OCI-LY1 (cell line): ENCODE data around the gene FAM47E.

ENCODE experiments used
- H2AFZ ChIP-seq: fragments of 200-600 bp; sonication (generic), shearing (Covaris generic); 2 replicates; pipeline ENCODE4 v1.6.0; 2014; ENCODE audit warnings: antibody characterized with exemption, mild to moderate bottlenecking, low read length
- H3F3A ChIP-seq: fragments of 200-600 bp; sonication (generic), shearing (Covaris generic); 2 replicates; pipeline ENCODE4 v1.6.0; 2014; ENCODE audit warnings: mild to moderate bottlenecking, antibody characterized with exemption, low read length, moderate library complexity; ENCODE audit not compliant: insufficient read depth
- H3K27ac ChIP-seq: fragments of 200-600 bp; sonication (generic); 2 replicates; pipeline ENCODE4 v1.5.1; 2014; ENCODE audit warnings: low read length, mixed run types, mild to moderate bottlenecking, low read depth; ENCODE audit not compliant: poor library complexity, severe bottlenecking
- H3K27me3 ChIP-seq: fragments of 200-600 bp; sonication (generic); 2 replicates; pipeline ENCODE4 v1.6.0; 2014; ENCODE audit warnings: antibody characterized with exemption, mild to moderate bottlenecking, low read length, moderate library complexity; ENCODE audit not compliant: insufficient read depth
- H3K36me3 ChIP-seq: fragments of 200-600 bp; sonication (generic); 2 replicates; pipeline ENCODE4 v1.6.1; 2014; ENCODE audit warnings: mild to moderate bottlenecking, antibody characterized with exemption, low read length, moderate library complexity, mixed read lengths; ENCODE audit not compliant: insufficient read depth
- H3K4me1 ChIP-seq: fragments of 200-600 bp; sonication (generic); 2 replicates; pipeline ENCODE4 v1.5.1; 2014; ENCODE audit warnings: mild to moderate bottlenecking, low read length, moderate library complexity; ENCODE audit not compliant: insufficient read depth, severe bottlenecking
- H3K4me2 ChIP-seq: fragments of 200-600 bp; sonication (generic), shearing (Covaris generic); 2 replicates; pipeline ENCODE4 v1.6.1; 2014; ENCODE audit warnings: low read length
- H3K4me3 ChIP-seq: fragments of 200-600 bp; sonication (generic); 2 replicates; pipeline ENCODE4 v1.5.1; 2014; ENCODE audit warnings: low read length, low read depth, mild to moderate bottlenecking, mixed read lengths; ENCODE audit not compliant: poor library complexity, severe bottlenecking
- H3K79me2 ChIP-seq: fragments of 200-600 bp; shearing (Covaris generic); 2 replicates; pipeline ENCODE4 v1.6.1; 2016; ENCODE audit warnings: mixed run types, low read length, mixed read lengths; ENCODE audit not compliant: insufficient read depth
- H3K9ac ChIP-seq: fragments of 200-600 bp; sonication (generic), shearing (Covaris generic); 2 replicates; pipeline ENCODE4 v1.6.1; 2014; ENCODE audit warnings: mild to moderate bottlenecking, low read length, mixed read lengths
- H3K9me2 ChIP-seq: fragments of 200-600 bp; sonication (generic), shearing (Covaris generic); 2 replicates; pipeline ENCODE4 v1.6.1; 2014; ENCODE audit warnings: low read depth, mild to moderate bottlenecking, low read length, mixed read lengths
- H3K9me3 ChIP-seq: fragments of 200-600 bp; shearing (Covaris generic); 2 replicates; pipeline ENCODE4 v1.6.1; 2014; ENCODE audit warnings: low read length, mixed read lengths
- H4K20me1 ChIP-seq: fragments of 200-600 bp; sonication (generic), shearing (Covaris generic); 2 replicates; pipeline ENCODE4 v1.6.0; 2016; ENCODE audit warnings: mild to moderate bottlenecking, low read length; ENCODE audit not compliant: insufficient read depth
- CTCF ChIP-seq: fragments of 200-600 bp; sonication (generic), shearing (Covaris generic); IDR thresholded peaks from 2 replicates; pipeline ENCODE4 v1.5.1; 2017; ENCODE audit warnings: mild to moderate bottlenecking, antibody characterized with exemption, low read length, moderate library complexity, mixed read lengths
- EZH2 ChIP-seq: fragments of 200-600 bp; sonication (generic), shearing (Covaris generic); IDR thresholded peaks from 2 replicates; pipeline ENCODE4 v1.8.0; 2017; ENCODE audit warnings: borderline replicate concordance, mixed run types, mild to moderate bottlenecking, antibody characterized with exemption, low read length, moderate library complexity, mixed read lengths

Gene FAM47E

GRCh38 chr4:76271248-76271647, 19.7 kb downstream of the FAM47E start:
- TF ChIP-seq CTCF (no peak), EZH2 (no peak)
- Histone ChIP-seq H3K4me2 (no peak overlapping the region), H3K27me3 (no peaks in the 10 kb centered on the region; the same call in 1 of the 2 replicates), H3K36me3 (no peaks in the 10 kb centered on the region), H3K79me2 (no peaks in the 10 kb centered on the region), H2AFZ (no peak overlapping the region), H3K4me1 (no peaks in the 10 kb centered on the region), H3K9ac (no peak overlapping the region), H3K9me2 (no peaks in the 10 kb centered on the region), H3F3A (no peaks in the 10 kb centered on the region), H4K20me1 (no peaks in the 10 kb centered on the region), H3K4me3 (no peak overlapping the region), H3K27ac (no peak overlapping the region), H3K9me3 (no peaks in the 10 kb centered on the region)

GRCh38 chr4:76272073-76272472, 20.6 kb downstream of the FAM47E start:
- H3K4me2 ChIP-seq = no peak overlapping the region
- TF ChIP-seq CTCF (no peak), EZH2 (no peak)
- H3K79me2 ChIP-seq = no peaks in the 10 kb centered on the region
- no peaks in the 10 kb centered on the region for H3K4me1 ChIP-seq
- no peak overlapping the region for H3K9ac ChIP-seq
- H3K27me3 ChIP-seq = no peaks in the 10 kb centered on the region; the same call in 1 of the 2 replicates
- no peak overlapping the region for H3K4me3 ChIP-seq
- H3F3A ChIP-seq = no peaks in the 10 kb centered on the region
- H2AFZ ChIP-seq = no peak overlapping the region
- H3K27ac ChIP-seq = no peak overlapping the region
- no peaks in the 10 kb centered on the region for H3K9me2 ChIP-seq
- no peaks in the 10 kb centered on the region for H3K9me3 ChIP-seq
- no peaks in the 10 kb centered on the region for H3K36me3 ChIP-seq
- H4K20me1 ChIP-seq = no peaks in the 10 kb centered on the region

- Histone ChIP-seq H3K27me3 (no peaks in the 10 kb centered on the region; the same call in 1 of the 2 replicates), H3K4me2 (no peak overlapping the region), H3K4me3 (no peak overlapping the region), H3K27ac (no peak overlapping the region), H3K9me2 (no peaks in the 10 kb centered on the region), H2AFZ (no peak overlapping the region), H3K9ac (no peak overlapping the region), H3F3A (no peaks in the 10 kb centered on the region), H4K20me1 (no peaks in the 10 kb centered on the region), H3K4me1 (no peaks in the 10 kb centered on the region), H3K79me2 (no peaks in the 10 kb centered on the region), H3K9me3 (no peaks in the 10 kb centered on the region), H3K36me3 (no peaks in the 10 kb centered on the region)
- TF ChIP-seq EZH2 (no peak), CTCF (no peak)
Observed at GRCh38 chr4:76272582-76272981, 21.1 kb downstream of the FAM47E start.
